Muscle layer of duodenum (tissue), 2 donors: ENCODE data around the gene CNTNAP5.

Experiments used
- H3K27ac ChIP-seq: one replicate; pipeline ENCODE4 v1.7.0; 2013; ENCODE audit warnings: mild to moderate bottlenecking, low read length
- H3K27me3 ChIP-seq: one replicate; pipeline ENCODE4 v1.7.0; 2013; ENCODE audit warnings: low read depth, mild to moderate bottlenecking, control low read depth, low read length
- H3K36me3 ChIP-seq, 2 donors: one replicate each; pipeline ENCODE4 v1.7.0; 2013; ENCODE audit warnings: low read length in 2 of 2, control low read depth in 1 of 2, mild to moderate bottlenecking in 1 of 2; ENCODE audit not compliant: insufficient read depth in 2 of 2, control insufficient read depth in 1 of 2
- H3K4me1 ChIP-seq, 2 donors: one replicate each; pipeline ENCODE4 v1.7.0; 2013; ENCODE audit warnings: low read length in 2 of 2, mild to moderate bottlenecking in 2 of 2, control low read depth in 1 of 2, moderate library complexity in 1 of 2; ENCODE audit not compliant: insufficient read depth in 2 of 2, control insufficient read depth in 1 of 2
- H3K4me3 ChIP-seq, 2 donors: one replicate each; pipeline ENCODE4 v1.7.0; 2013; ENCODE audit warnings: low read length in 2 of 2, low read depth in 1 of 2, mild to moderate bottlenecking in 1 of 2
- H3K9me3 ChIP-seq, 2 donors: one replicate each; pipeline ENCODE4 v1.7.0; 2013; ENCODE audit warnings: low read length in 2 of 2, control low read depth in 1 of 2, mild to moderate bottlenecking in 1 of 2; ENCODE audit not compliant: control insufficient read depth in 1 of 2
- donor health status: healthy.

The CNTNAP5 gene

GRCh38 chr2:124832521-124832920 is 807.4 kb downstream of the CNTNAP5 start:
- no peaks in the 10 kb centered on the region for H3K9me3 ChIP-seq
- H3K36me3 ChIP-seq: no peaks in the 10 kb centered on the region
- H3K27me3 ChIP-seq: no peaks in the 10 kb centered on the region
- H3K27ac ChIP-seq: no peak overlapping the region
- no peak overlapping the region for H3K4me3 ChIP-seq
- H3K4me1 ChIP-seq: peaks cover 0 to 4% of the 10 kb centered on the region in 2 donors

GRCh38 chr2:124834331-124834730 is 809.2 kb downstream of the CNTNAP5 start:
- no peak overlapping the region for H3K27ac ChIP-seq
- H3K4me3 ChIP-seq: no peak overlapping the region
- no peaks in the 10 kb centered on the region for H3K27me3 ChIP-seq
- H3K4me1 ChIP-seq: peaks cover 0 to 4% of the 10 kb centered on the region in 2 donors
- H3K36me3 ChIP-seq: no peaks in the 10 kb centered on the region
- H3K9me3 ChIP-seq: no peaks in the 10 kb centered on the region

- peaks cover 0 to 4% of the 10 kb centered on the region in 2 donors for H3K4me1 ChIP-seq
- H3K36me3 ChIP-seq: no peaks in the 10 kb centered on the region
- H3K4me3 ChIP-seq: no peak overlapping the region
- H3K27ac ChIP-seq: no peak overlapping the region
- no peaks in the 10 kb centered on the region for H3K9me3 ChIP-seq
- H3K27me3 ChIP-seq: no peaks in the 10 kb centered on the region
These were observed 810.2 kb downstream of the CNTNAP5 start for GRCh38 chr2:124835331-124835730.

GRCh38 chr2:124836416-124836815 is 811.3 kb downstream of the CNTNAP5 start:
- no peak overlapping the region for H3K4me3 ChIP-seq
- H3K27me3 ChIP-seq: no peaks in the 10 kb centered on the region
- peaks cover 0 to 4% of the 10 kb centered on the region in 2 donors for H3K4me1 ChIP-seq
- no peak overlapping the region for H3K27ac ChIP-seq
- H3K9me3 ChIP-seq: no peaks in the 10 kb centered on the region
- no peaks in the 10 kb centered on the region for H3K36me3 ChIP-seq

- Histone ChIP-seq H3K9me3 (no peaks in the 10 kb centered on the region), H3K27me3 (no peaks in the 10 kb centered on the region), H3K4me3 (no peak overlapping the region), H3K4me1 (peaks cover 0 to 4% of the 10 kb centered on the region in 2 donors), H3K27ac (no peak overlapping the region), H3K36me3 (no peaks in the 10 kb centered on the region)
These were observed 812.4 kb downstream of the CNTNAP5 start for GRCh38 chr2:124837496-124837895.

GRCh38 chr2:124838406-124838805 is 813.3 kb downstream of the CNTNAP5 start:
- peaks cover 0 to 4% of the 10 kb centered on the region in 2 donors for H3K4me1 ChIP-seq
- no peaks in the 10 kb centered on the region for H3K36me3 ChIP-seq
- H3K9me3 ChIP-seq: peaks cover 0 to 4% of the 10 kb centered on the region in 2 donors
- no peak overlapping the region for H3K27ac ChIP-seq
- H3K4me3 ChIP-seq: no peak overlapping the region
- H3K27me3 ChIP-seq: no peaks in the 10 kb centered on the region

GRCh38 chr2:124867247-124867646 is 842.2 kb downstream of the CNTNAP5 start:
- Histone ChIP-seq H3K4me1 (no peaks in the 10 kb centered on the region), H3K9me3 (no peaks in the 10 kb centered on the region), H3K27ac (no peak overlapping the region), H3K4me3 (no peak overlapping the region), H3K27me3 (no peaks in the 10 kb centered on the region), H3K36me3 (no peaks in the 10 kb centered on the region)

GRCh38 chr2:124874219-124874618 is 849.1 kb downstream of the CNTNAP5 start:
- no peak overlapping the region for H3K4me3 ChIP-seq
- no peaks in the 10 kb centered on the region for H3K27me3 ChIP-seq

GRCh38 chr2:124874676-124875075 is 849.6 kb downstream of the CNTNAP5 start:
- Histone ChIP-seq H3K9me3 (no peaks in the 10 kb centered on the region), H3K4me1 (no peaks in the 10 kb centered on the region), H3K4me3 (no peak overlapping the region), H3K27ac (no peak overlapping the region), H3K36me3 (no peaks in the 10 kb centered on the region), H3K27me3 (no peaks in the 10 kb centered on the region)

More at GRCh38 chr2:124874219-124874618, 849.1 kb downstream of the CNTNAP5 start:
- Histone ChIP-seq H3K9me3 (no peaks in the 10 kb centered on the region), H3K36me3 (no peaks in the 10 kb centered on the region), H3K27ac (no peak overlapping the region), H3K4me1 (no peaks in the 10 kb centered on the region)

- Histone ChIP-seq H3K36me3 (no peaks in the 10 kb centered on the region), H3K27me3 (no peaks in the 10 kb centered on the region), H3K4me1 (no peaks in the 10 kb centered on the region), H3K4me3 (no peak overlapping the region), H3K9me3 (no peaks in the 10 kb centered on the region), H3K27ac (no peak overlapping the region)
These were observed 850.6 kb downstream of the CNTNAP5 start for GRCh38 chr2:124875627-124876244.

GRCh38 chr2:124877141-124877577 is 852.1 kb downstream of the CNTNAP5 start:
- no peak overlapping the region for H3K4me3 ChIP-seq
- no peaks in the 10 kb centered on the region for H3K4me1 ChIP-seq
- H3K27me3 ChIP-seq: no peaks in the 10 kb centered on the region
- H3K27ac ChIP-seq: no peak overlapping the region
- no peaks in the 10 kb centered on the region for H3K36me3 ChIP-seq
- H3K9me3 ChIP-seq: no peaks in the 10 kb centered on the region

- H3K27ac ChIP-seq: no peak overlapping the region
- H3K4me1 ChIP-seq: no peaks in the 10 kb centered on the region
- no peaks in the 10 kb centered on the region for H3K27me3 ChIP-seq
- H3K4me3 ChIP-seq: no peak overlapping the region
- no peaks in the 10 kb centered on the region for H3K36me3 ChIP-seq
- H3K9me3 ChIP-seq: no peaks in the 10 kb centered on the region
These were observed 854.6 kb downstream of the CNTNAP5 start for GRCh38 chr2:124879640-124880039.
